SU-DHL-6 (cell line): ENCODE data around the gene TPRKB.
"Not testable (repeated sequence)": the region's sequence is repeated elsewhere in the genome, so short reads cannot be mapped to it uniquely, and the experiment has no call there.

Experiments used
- H2AFZ ChIP-seq: fragments of 200-600 bp; sonication (generic); 2 replicates; pipeline ENCODE4 v1.6.1; 2014; ENCODE audit warnings: low read depth, mild to moderate bottlenecking, moderate library complexity, mixed read lengths, antibody characterized with exemption, low read length; ENCODE audit not compliant: severe bottlenecking
- H3F3A ChIP-seq: fragments of 200-600 bp; shearing (Covaris generic); 2 replicates; pipeline ENCODE4 v1.6.0; 2016; ENCODE audit warnings: antibody characterized with exemption, mild to moderate bottlenecking; ENCODE audit not compliant: insufficient read depth
- H3K27ac ChIP-seq: fragments of 200-600 bp; sonication (generic); 2 replicates; pipeline ENCODE4 v1.5.1; 2016; ENCODE audit warnings: low read depth, mild to moderate bottlenecking, low read length, moderate library complexity, mixed read lengths
- H3K27me3 ChIP-seq: fragments of 200-600 bp; sonication (generic), shearing (Covaris generic); 2 replicates; pipeline ENCODE4 v1.6.0; 2014; ENCODE audit warnings: mild to moderate bottlenecking, low read length
- H3K36me3 ChIP-seq: fragments of 200-600 bp; sonication (generic); 2 replicates; pipeline ENCODE4 v1.6.1; 2014; ENCODE audit warnings: mild to moderate bottlenecking, low read length, mixed read lengths
- H3K4me2 ChIP-seq: fragments of 300-600, 200-600 bp; shearing (Covaris generic), sonication (generic); 2 replicates; pipeline ENCODE4 v1.6.0; 2014; ENCODE audit warnings: low read length, low read depth, mild to moderate bottlenecking; ENCODE audit not compliant: poor library complexity, severe bottlenecking
- H3K4me3 ChIP-seq: fragments of 200-600 bp; sonication (generic); 2 replicates; pipeline ENCODE4 v1.5.1; 2014; ENCODE audit warnings: antibody characterized with exemption, low read length, mild to moderate bottlenecking, mixed read lengths; ENCODE audit not compliant: insufficient read depth, poor library complexity, severe bottlenecking
- H3K79me2 ChIP-seq: fragments of 200-600 bp; sonication (generic); 2 replicates; pipeline ENCODE4 v1.6.1; 2014; ENCODE audit warnings: mild to moderate bottlenecking, low read length, moderate library complexity; ENCODE audit not compliant: insufficient read depth
- H3K9ac ChIP-seq: fragments of 200-600 bp; sonication (generic); 2 replicates; pipeline ENCODE4 v1.7.0; 2014; ENCODE audit warnings: mild to moderate bottlenecking, low read length
- H3K9me2 ChIP-seq: fragments of 200-600 bp; sonication (generic); replicated peaks from 2 replicates; pipeline ENCODE4 v1.6.1; 2014; ENCODE audit warnings: low read length; ENCODE audit not compliant: insufficient read depth
- H3K9me3 ChIP-seq: fragments of 200-600 bp; sonication (generic); 2 replicates; pipeline ENCODE4 v1.6.1; 2014; ENCODE audit warnings: low read length, mixed read lengths; ENCODE audit not compliant: insufficient read depth
- H4K20me1 ChIP-seq: fragments of 200-600 bp; sonication (generic); 2 replicates; pipeline ENCODE4 v1.6.1; 2014; ENCODE audit warnings: low read depth, mild to moderate bottlenecking, antibody characterized with exemption, low read length, moderate library complexity, mixed read lengths
- CTCF ChIP-seq: fragments of 200-600 bp; sonication (generic); IDR thresholded peaks from one replicate; pipeline ENCODE4 v1.5.1; 2017; ENCODE audit warnings: antibody characterized with exemption, mild to moderate bottlenecking, low read length, moderate library complexity; ENCODE audit not compliant: insufficient read depth, poor library complexity, severe bottlenecking
- EZH2phosphoT487 ChIP-seq: fragments of 200-600 bp; sonication (generic), shearing (Covaris generic); conservative IDR thresholded peaks from 2 replicates; pipeline ENCODE4 v1.6.1; 2018; ENCODE audit warnings: mild to moderate bottlenecking, antibody characterized with exemption, low read length, moderate library complexity, mixed read lengths

Gene TPRKB

DNA sequence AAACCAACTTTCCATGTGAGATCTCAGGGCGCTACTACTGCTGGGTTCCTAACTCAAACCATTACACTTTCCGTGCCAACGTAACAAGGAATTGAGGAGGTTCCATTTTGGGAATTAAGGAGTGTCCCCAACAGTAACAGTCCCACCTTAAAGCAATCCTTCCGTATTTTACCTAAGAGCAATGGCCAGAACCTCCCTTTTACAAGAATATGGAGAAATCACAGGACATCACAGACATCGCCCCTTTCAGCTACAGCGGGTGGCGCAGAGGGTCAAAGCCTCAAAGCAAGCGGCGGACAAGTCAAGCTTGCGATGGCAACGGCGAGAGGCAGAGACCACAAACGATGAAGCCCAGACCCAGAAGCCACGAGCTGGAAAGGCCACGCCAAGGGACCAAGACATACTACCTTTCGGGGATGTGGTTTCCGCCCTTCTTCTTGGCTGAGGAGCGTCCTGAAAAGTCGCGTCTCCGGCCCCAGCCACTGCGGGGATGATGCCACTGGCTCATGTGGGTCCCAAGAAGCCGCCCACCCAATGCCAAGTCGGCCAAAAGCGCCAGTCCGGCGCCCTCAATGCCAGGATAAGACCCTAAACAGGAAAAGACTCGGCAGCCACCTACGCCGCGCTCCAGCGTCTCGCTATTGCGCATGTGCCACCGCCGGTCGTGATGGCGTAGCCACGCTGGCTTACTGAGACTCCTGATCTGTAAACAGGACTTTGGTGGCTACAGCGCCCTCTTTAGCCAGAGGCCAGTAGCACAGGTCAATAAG lies 42.5 kb upstream of the TPRKB start, which contains the start of gene DUSP11:
Gene DUSP11 (minus strand): TSS at position 637 of the 770 bp plus-strand sequence. CDS start 129 bp downstream, at position 508.
- Histone ChIP-seq H3K79me2 (peaks cover 19% of the 10 kb centered on the region), H3K27ac (peak within 1 kb of the TSS; percentile 54), H2AFZ (peak within 1 kb of the TSS; percentile 95), H3K36me3 (peaks cover 18% of the 10 kb centered on the region), H4K20me1 (no peaks in the 10 kb centered on the region), H3K4me3 (peak within 1 kb of the TSS; percentile 88), H3K9me3 (no peaks in the 10 kb centered on the region), H3K9ac (peak within 1 kb of the TSS; percentile 84), H3K4me2 (peak within 1 kb of the TSS; percentile 62), H3K9me2 (no peaks in the 10 kb centered on the region), H3F3A (no peaks in the 10 kb centered on the region), H3K27me3 (no peaks in the 10 kb centered on the region)
- TF ChIP-seq EZH2phosphoT487 (no peak), CTCF (peak; percentile 74)

DNA sequence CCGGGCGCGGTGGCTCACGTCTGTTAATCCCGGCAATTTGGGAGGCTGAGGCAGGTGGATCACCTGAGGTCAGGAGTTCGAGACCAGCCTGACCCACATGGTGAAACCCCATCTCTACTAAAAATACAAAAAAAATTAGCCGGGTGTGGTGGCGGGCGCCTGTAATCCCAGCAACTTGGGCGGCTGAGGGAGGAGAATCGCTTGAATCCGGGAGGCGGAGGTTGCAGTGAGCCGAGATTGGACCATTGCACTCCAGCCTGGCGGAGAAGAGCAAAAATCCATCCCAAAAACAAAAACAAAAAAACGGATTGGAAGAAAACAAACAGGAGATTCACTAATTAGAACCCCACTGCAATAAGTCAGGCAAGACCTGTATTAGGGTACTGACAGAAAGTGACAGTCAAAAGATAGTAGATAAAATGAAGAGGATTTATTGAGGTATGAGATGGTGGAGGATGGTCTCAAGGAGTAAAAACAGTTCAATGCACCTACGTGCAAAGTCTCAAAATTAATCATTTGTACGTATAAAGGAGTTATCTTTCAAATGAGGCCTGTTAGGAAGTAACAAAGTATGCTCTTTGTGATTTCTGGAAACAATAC lies 41.8 kb upstream of the TPRKB start:
- not testable (repeated sequence) for H3K9me3 ChIP-seq, H3F3A ChIP-seq, H4K20me1 ChIP-seq, H3K27me3 ChIP-seq, H3K9me2 ChIP-seq
- H3K79me2 ChIP-seq: peaks cover 23% of the 10 kb centered on the region
- peaks cover 25% of the 10 kb centered on the region for H3K36me3 ChIP-seq
- peak overlapping the region; percentile 54; the same call in 1 of the 2 replicates for H3K27ac ChIP-seq
- peak overlapping the region; percentile 62 for H3K4me2 ChIP-seq
- peak overlapping the region; percentile 95 for H2AFZ ChIP-seq
- peak overlapping the region; percentile 88 for H3K4me3 ChIP-seq
- peak overlapping the region; percentile 84 for H3K9ac ChIP-seq

DNA sequence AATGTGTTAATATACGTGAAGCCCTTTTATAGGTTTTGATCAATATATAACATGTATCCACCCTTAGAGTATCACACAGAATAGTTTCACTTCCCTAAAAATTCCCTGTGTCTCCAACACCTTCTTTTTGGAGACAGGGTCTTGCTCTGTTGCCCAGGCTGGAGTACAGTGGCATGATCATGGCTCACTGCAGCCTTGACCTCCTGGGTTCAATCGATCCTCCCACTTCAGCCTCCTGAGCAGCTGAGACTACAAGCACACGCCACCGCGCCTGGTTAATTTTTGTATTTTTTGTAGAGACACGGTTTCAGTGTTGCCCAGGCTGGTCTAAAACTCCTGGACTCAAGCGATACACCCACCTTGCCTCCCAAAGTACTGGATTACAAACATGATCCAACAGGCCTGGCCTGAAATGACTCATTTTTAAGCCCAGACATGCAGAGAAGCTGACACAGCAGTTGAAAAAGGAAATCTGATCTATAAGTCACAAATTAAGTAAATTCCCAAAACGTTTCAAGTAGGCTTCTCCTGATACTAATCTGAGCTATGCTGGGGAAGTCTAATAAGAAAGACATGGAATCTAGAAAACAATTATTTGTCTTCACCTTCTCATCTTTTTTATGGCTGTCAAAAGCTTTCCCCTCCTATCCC lies 39.8 kb upstream of the TPRKB start:
- Histone ChIP-seq H3K36me3 (peaks cover 40% of the 10 kb centered on the region), H3K27ac (no peak overlapping the region), H3K27me3 (no peaks in the 10 kb centered on the region), H3K4me3 (no peak overlapping the region), H3K9me3 (no peaks in the 10 kb centered on the region), H3K9me2 (no peaks in the 10 kb centered on the region), H3F3A (peaks cover 7% of the 10 kb centered on the region; the same call in 1 of the 2 replicates), H3K79me2 (peaks cover 26% of the 10 kb centered on the region), H3K4me2 (no peak overlapping the region), H3K9ac (no peak overlapping the region), H4K20me1 (no peaks in the 10 kb centered on the region), H2AFZ (no peak overlapping the region)
- TF ChIP-seq EZH2phosphoT487 (no peak), CTCF (no peak)
